ENCODE data around the gene FAM151A. TPM values are rescaled to one million over a fixed set of nuclear protein-coding genes. Genes with fewer than 3 reads are reported as not detected.
A peak's percentile ranks its signal among the peaks of the same experiment; 100 is the strongest.

Gene FAM151A
- not detected for total RNA-seq (ENCODE audit: unreplicated experiment)
- long read RNA-seq: 0 reads

- Mint-ChIP-seq H3K36me3 (ENCODE audit: unreplicated experiment) (no peaks in the 10 kb centered on the region), H3K4me1 (ENCODE audit: low read depth, unreplicated experiment) (peaks cover 7% of the 10 kb centered on the region), H3K27ac (ENCODE audit: unreplicated experiment) (no peak within 1 kb of the TSS), H3K9me3 (ENCODE audit: unreplicated experiment) (peaks cover 5% of the 10 kb centered on the region), H3K27me3 (ENCODE audit: unreplicated experiment) (no peaks in the 10 kb centered on the region), H3K4me3 (ENCODE audit: unreplicated experiment) (no peak within 1 kb of the TSS)
- TF ChIP-seq CTCF (IDR thresholded peaks at IDR 0.05; ENCODE audit: partially characterized antibody, unreplicated experiment): no peak
- DNase-seq: no peak
These were observed at the start of gene FAM151A for GRCh38 chr1:54623216-54624007. Gene FAM151A, minus strand, starts transcription at chr1:54623525. Its CDS starts 130 bp downstream, at chr1:54623395.

- Mint-ChIP-seq H3K27me3 (ENCODE audit: unreplicated experiment) (peaks cover 8% of the 10 kb centered on the region), H3K9me3 (ENCODE audit: unreplicated experiment) (no peaks in the 10 kb centered on the region)
- DNase-seq: peak; percentile 78
These were observed 48.8 kb upstream of the FAM151A start for GRCh38 chr1:54671985-54672608.

GRCh38 chr1:54668567-54668966, 45.2 kb upstream of the FAM151A start:
- H3K4me1 Mint-ChIP-seq (ENCODE audit: low read depth, unreplicated experiment): peaks cover 6% of the 10 kb centered on the region
- H3K36me3 Mint-ChIP-seq (ENCODE audit: unreplicated experiment): peaks cover 5% of the 10 kb centered on the region
- DNase-seq: no peak
- H3K27me3 Mint-ChIP-seq (ENCODE audit: unreplicated experiment): peaks cover 5% of the 10 kb centered on the region
- no peak overlapping the region for H3K4me3 Mint-ChIP-seq (ENCODE audit: unreplicated experiment)
- no peak for TF ChIP-seq CTCF (IDR thresholded peaks at IDR 0.05; ENCODE audit: partially characterized antibody, unreplicated experiment)
- H3K9me3 Mint-ChIP-seq (ENCODE audit: unreplicated experiment): no peaks in the 10 kb centered on the region
- no peak overlapping the region for H3K27ac Mint-ChIP-seq (ENCODE audit: unreplicated experiment)

More at GRCh38 chr1:54671985-54672608, 48.8 kb upstream of the FAM151A start:
- H3K4me3 Mint-ChIP-seq (ENCODE audit: unreplicated experiment): no peak overlapping the region
- H3K27ac Mint-ChIP-seq (ENCODE audit: unreplicated experiment): no peak overlapping the region
- peaks cover 5% of the 10 kb centered on the region for H3K36me3 Mint-ChIP-seq (ENCODE audit: unreplicated experiment)
- peak; percentile 87 for TF ChIP-seq CTCF (IDR thresholded peaks at IDR 0.05; ENCODE audit: partially characterized antibody, unreplicated experiment)
- H3K4me1 Mint-ChIP-seq (ENCODE audit: low read depth, unreplicated experiment): peaks cover 6% of the 10 kb centered on the region

GRCh38 chr1:54667797-54668196, 44.5 kb upstream of the FAM151A start:
- Mint-ChIP-seq H3K27ac (ENCODE audit: unreplicated experiment) (no peak overlapping the region), H3K36me3 (ENCODE audit: unreplicated experiment) (no peaks in the 10 kb centered on the region), H3K4me1 (ENCODE audit: low read depth, unreplicated experiment) (peaks cover 6% of the 10 kb centered on the region), H3K4me3 (ENCODE audit: unreplicated experiment) (no peak overlapping the region), H3K27me3 (ENCODE audit: unreplicated experiment) (peaks cover 5% of the 10 kb centered on the region), H3K9me3 (ENCODE audit: unreplicated experiment) (no peaks in the 10 kb centered on the region)
- DNase-seq: no peak
- no peak for TF ChIP-seq CTCF (IDR thresholded peaks at IDR 0.05; ENCODE audit: partially characterized antibody, unreplicated experiment)

- TF ChIP-seq CTCF (IDR thresholded peaks at IDR 0.05; ENCODE audit: partially characterized antibody, unreplicated experiment): no peak
- no peak for DNase-seq
- no peak overlapping the region for H3K4me3 Mint-ChIP-seq (ENCODE audit: unreplicated experiment)
- H3K27ac Mint-ChIP-seq (ENCODE audit: unreplicated experiment): no peak overlapping the region
- H3K36me3 Mint-ChIP-seq (ENCODE audit: unreplicated experiment): no peaks in the 10 kb centered on the region
- H3K9me3 Mint-ChIP-seq (ENCODE audit: unreplicated experiment): no peaks in the 10 kb centered on the region
- H3K4me1 Mint-ChIP-seq (ENCODE audit: low read depth, unreplicated experiment): no peaks in the 10 kb centered on the region
- peaks cover under 1% of the 10 kb centered on the region for H3K27me3 Mint-ChIP-seq (ENCODE audit: unreplicated experiment)
These were observed 43.0 kb upstream of the FAM151A start for GRCh38 chr1:54666333-54666732.
